ENCODE results near the gene MEF2C. TPM values are rescaled to one million over a fixed set of nuclear protein-coding genes. Genes with fewer than 3 reads are reported as not detected.

MEF2C gene
- polyA plus RNA-seq, 1 donor from 2014 or later: 30.2 TPM

DNA sequence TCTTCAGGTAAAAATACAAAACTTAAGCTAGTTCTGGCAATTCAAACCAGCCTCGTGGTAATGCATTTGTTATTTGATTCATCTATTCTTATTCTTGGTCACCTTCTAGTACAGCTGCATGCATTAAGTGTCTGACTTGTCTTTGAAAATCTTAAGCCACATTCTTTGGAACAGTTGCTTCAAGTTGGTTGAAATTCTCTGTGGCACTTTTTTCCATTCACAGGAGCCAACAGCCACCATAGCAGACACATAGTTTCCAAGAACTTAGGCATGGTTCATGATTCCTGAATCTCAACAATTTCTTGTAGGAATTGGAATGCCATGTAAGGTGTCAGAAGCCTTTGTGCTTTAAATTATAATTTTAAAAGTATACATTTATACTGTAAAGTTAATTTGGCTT, 47.4 kb upstream of the MEF2C start:
- H3K4me3 ChIP-seq (ENCODE audit: low read length): no peak overlapping the region
- H3K36me3 ChIP-seq (ENCODE audit: insufficient read depth, low read length): no peaks in the 10 kb centered on the region
- no peak overlapping the region for H2AFZ ChIP-seq (ENCODE audit: low read depth, low read length)
- H3K9ac ChIP-seq (ENCODE audit: low read length): no peak overlapping the region
- H3F3A ChIP-seq (ENCODE audit: insufficient read depth, low read length, poor library complexity, severe bottlenecking): no peaks in the 10 kb centered on the region
- no peaks in the 10 kb centered on the region for H3K9me2 ChIP-seq (ENCODE audit: insufficient read depth, low read length)
- no peaks in the 10 kb centered on the region for H3K27me3 ChIP-seq (ENCODE audit: insufficient read depth, low read depth, low read length)
- H3K27ac ChIP-seq (ENCODE audit: low read length): no peak overlapping the region
- H4K20me1 ChIP-seq (ENCODE audit: insufficient read depth): no peaks in the 10 kb centered on the region
- H3K79me2 ChIP-seq (replicated peaks; ENCODE audit: insufficient read depth, low read length): no peaks in the 10 kb centered on the region
- H3K9me3 ChIP-seq (ENCODE audit: low read length): no peaks in the 10 kb centered on the region
- H3K4me2 ChIP-seq (ENCODE audit: low read length): no peak overlapping the region
- TF ChIP-seq, protein P1, sequence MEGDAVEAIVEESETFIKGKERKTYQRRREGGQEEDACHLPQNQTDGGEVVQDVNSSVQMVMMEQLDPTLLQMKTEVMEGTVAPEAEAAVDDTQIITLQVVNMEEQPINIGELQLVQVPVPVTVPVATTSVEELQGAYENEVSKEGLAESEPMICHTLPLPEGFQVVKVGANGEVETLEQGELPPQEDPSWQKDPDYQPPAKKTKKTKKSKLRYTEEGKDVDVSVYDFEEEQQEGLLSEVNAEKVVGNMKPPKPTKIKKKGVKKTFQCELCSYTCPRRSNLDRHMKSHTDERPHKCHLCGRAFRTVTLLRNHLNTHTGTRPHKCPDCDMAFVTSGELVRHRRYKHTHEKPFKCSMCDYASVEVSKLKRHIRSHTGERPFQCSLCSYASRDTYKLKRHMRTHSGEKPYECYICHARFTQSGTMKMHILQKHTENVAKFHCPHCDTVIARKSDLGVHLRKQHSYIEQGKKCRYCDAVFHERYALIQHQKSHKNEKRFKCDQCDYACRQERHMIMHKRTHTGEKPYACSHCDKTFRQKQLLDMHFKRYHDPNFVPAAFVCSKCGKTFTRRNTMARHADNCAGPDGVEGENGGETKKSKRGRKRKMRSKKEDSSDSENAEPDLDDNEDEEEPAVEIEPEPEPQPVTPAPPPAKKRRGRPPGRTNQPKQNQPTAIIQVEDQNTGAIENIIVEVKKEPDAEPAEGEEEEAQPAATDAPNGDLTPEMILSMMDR (IDR thresholded peaks at IDR 0.05; ENCODE audit: poor library complexity, severe bottlenecking): no peak
- no peak for TF ChIP-seq RAD21 (conservative IDR thresholded peaks at IDR 0.05)
- no peak for TF ChIP-seq EZH2 (IDR thresholded peaks at IDR 0.05; ENCODE audit: borderline replicate concordance, insufficient read depth, low read length, poor library complexity, severe bottlenecking)
- TF ChIP-seq, protein P2, sequence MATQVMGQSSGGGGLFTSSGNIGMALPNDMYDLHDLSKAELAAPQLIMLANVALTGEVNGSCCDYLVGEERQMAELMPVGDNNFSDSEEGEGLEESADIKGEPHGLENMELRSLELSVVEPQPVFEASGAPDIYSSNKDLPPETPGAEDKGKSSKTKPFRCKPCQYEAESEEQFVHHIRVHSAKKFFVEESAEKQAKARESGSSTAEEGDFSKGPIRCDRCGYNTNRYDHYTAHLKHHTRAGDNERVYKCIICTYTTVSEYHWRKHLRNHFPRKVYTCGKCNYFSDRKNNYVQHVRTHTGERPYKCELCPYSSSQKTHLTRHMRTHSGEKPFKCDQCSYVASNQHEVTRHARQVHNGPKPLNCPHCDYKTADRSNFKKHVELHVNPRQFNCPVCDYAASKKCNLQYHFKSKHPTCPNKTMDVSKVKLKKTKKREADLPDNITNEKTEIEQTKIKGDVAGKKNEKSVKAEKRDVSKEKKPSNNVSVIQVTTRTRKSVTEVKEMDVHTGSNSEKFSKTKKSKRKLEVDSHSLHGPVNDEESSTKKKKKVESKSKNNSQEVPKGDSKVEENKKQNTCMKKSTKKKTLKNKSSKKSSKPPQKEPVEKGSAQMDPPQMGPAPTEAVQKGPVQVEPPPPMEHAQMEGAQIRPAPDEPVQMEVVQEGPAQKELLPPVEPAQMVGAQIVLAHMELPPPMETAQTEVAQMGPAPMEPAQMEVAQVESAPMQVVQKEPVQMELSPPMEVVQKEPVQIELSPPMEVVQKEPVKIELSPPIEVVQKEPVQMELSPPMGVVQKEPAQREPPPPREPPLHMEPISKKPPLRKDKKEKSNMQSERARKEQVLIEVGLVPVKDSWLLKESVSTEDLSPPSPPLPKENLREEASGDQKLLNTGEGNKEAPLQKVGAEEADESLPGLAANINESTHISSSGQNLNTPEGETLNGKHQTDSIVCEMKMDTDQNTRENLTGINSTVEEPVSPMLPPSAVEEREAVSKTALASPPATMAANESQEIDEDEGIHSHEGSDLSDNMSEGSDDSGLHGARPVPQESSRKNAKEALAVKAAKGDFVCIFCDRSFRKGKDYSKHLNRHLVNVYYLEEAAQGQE (IDR thresholded peaks at IDR 0.05; ENCODE audit: borderline replicate concordance): no peak
- no peak for TF ChIP-seq TAF1 (IDR thresholded peaks at IDR 0.05; ENCODE audit: low read depth)
- no peak for TF ChIP-seq POLR2AphosphoS5 (IDR thresholded peaks at IDR 0.05)
- no peak for TF ChIP-seq EP300 (conservative IDR thresholded peaks at IDR 0.05; ENCODE audit: poor library complexity, severe bottlenecking)
- TF ChIP-seq SMC3 (conservative IDR thresholded peaks at IDR 0.05; ENCODE audit: poor library complexity): no peak
- TF ChIP-seq MXI1 (conservative IDR thresholded peaks at IDR 0.05; ENCODE audit: poor library complexity, severe bottlenecking): no peak

DNA sequence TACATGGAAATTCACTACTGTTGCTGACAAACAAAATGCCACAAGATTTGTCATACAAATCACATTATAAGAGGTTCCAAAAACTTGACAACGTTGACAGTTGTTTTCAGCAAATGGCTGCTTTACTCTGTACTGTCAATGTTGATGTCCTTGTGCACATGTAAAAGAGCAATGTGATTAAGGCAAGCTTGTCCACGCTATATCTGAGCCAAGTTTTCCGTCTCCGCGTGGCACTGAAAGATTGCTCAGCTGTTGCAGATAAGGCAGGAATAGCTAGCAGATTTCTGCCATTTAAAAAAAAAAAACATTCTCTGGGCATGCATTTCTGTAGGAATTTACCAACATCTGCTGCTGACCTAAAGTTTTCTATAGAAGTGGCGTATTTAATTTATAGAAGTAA, 46.4 kb upstream of the MEF2C start:
- peak; percentile 53 for TF ChIP-seq EP300 (conservative IDR thresholded peaks at IDR 0.05; ENCODE audit: poor library complexity, severe bottlenecking)
- TF ChIP-seq, protein P2 (IDR thresholded peaks at IDR 0.05; ENCODE audit: borderline replicate concordance): no peak
- no peak overlapping the region for H3K9ac ChIP-seq (ENCODE audit: low read length)
- H3K27me3 ChIP-seq (ENCODE audit: insufficient read depth, low read depth, low read length): no peaks in the 10 kb centered on the region
- H3K4me3 ChIP-seq (ENCODE audit: low read length): no peak overlapping the region
- H4K20me1 ChIP-seq (ENCODE audit: insufficient read depth): no peaks in the 10 kb centered on the region
- no peaks in the 10 kb centered on the region for H3F3A ChIP-seq (ENCODE audit: insufficient read depth, low read length, poor library complexity, severe bottlenecking)
- no peak overlapping the region for H2AFZ ChIP-seq (ENCODE audit: low read depth, low read length)
- no peaks in the 10 kb centered on the region for H3K36me3 ChIP-seq (ENCODE audit: insufficient read depth, low read length)
- no peaks in the 10 kb centered on the region for H3K9me3 ChIP-seq (ENCODE audit: low read length)
- no peaks in the 10 kb centered on the region for H3K9me2 ChIP-seq (ENCODE audit: insufficient read depth, low read length)
- no peak overlapping the region for H3K4me2 ChIP-seq (ENCODE audit: low read length)
- no peaks in the 10 kb centered on the region for H3K79me2 ChIP-seq (replicated peaks; ENCODE audit: insufficient read depth, low read length)
- no peak overlapping the region for H3K27ac ChIP-seq (ENCODE audit: low read length)
